ENCODE measurements around the gene TIGD4. TPM values are rescaled to one million over a fixed set of nuclear protein-coding genes. Genes with fewer than 3 reads are reported as not detected.

Gene TIGD4
- polyA plus RNA-seq, 1 of the 3 experiments (the other 2 are of a cell fraction) = 0.13 TPM

DNA sequence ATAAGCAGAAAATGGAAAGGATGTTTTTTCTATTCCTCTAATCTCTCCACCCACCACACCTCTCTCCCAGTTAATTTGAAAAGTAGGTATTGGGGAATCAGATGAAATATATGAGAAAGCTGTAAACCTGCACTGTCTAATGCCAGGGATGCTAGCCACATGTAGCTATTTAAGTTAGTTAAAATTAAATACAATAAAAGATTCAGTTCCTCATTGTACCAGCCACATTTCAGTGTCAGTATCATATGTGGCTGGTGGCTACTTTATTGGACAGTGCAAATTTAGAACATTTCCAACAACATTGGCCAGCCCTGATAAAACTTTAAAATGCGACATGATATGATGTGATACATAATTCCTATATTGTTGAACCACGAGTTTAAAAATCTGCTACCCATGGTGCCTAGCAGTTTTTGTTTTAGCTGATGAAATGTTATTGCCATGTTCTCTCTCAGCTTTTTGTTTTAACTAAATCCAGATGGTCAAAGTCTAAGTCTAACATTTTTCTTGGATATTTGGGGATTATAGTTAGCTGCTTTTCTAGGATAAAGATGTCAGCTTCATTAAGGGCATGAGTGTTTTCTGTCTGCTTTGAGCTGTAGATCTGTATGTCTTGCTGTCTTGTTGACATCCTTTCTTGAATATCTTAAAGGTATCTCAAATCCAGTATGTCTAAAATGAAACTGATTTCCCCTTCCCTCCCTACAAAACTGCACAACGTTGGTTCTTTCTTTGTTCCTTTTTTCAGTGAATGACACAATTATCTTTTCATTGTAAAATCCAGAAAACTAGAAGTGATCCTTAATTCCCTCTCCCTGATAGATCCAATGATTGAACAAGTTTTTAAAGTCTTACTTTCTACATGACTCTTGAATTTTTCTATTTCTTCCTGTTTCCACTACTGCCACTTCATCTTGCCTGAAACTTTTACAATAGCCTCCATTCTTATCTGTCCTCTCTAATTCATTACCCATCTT is 6.4 kb upstream of the TIGD4 start (continued):
- TF ChIP-seq, protein P1, sequence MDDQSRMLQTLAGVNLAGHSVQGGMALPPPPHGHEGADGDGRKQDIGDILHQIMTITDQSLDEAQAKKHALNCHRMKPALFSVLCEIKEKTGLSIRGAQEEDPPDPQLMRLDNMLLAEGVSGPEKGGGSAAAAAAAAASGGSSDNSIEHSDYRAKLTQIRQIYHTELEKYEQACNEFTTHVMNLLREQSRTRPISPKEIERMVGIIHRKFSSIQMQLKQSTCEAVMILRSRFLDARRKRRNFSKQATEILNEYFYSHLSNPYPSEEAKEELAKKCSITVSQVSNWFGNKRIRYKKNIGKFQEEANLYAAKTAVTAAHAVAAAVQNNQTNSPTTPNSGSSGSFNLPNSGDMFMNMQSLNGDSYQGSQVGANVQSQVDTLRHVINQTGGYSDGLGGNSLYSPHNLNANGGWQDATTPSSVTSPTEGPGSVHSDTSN (IDR thresholded peaks at IDR 0.05) = no peak
- TF ChIP-seq MXI1 (IDR thresholded peaks at IDR 0.05; ENCODE audit: low read depth, low read length) (no peak), TCF12 (IDR thresholded peaks at IDR 0.05) (no peak; the same call in 1 of the 2 replicates), GATA2 (CRISPR knock-in tag; IDR thresholded peaks at IDR 0.05) (no peak)
- TF ChIP-seq, protein P2, sequence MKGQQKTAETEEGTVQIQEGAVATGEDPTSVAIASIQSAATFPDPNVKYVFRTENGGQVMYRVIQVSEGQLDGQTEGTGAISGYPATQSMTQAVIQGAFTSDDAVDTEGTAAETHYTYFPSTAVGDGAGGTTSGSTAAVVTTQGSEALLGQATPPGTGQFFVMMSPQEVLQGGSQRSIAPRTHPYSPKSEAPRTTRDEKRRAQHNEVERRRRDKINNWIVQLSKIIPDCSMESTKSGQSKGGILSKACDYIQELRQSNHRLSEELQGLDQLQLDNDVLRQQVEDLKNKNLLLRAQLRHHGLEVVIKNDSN (IDR thresholded peaks at IDR 0.05; ENCODE audit: borderline replicate concordance, low read depth) = no peak
- TF ChIP-seq, protein P3, sequence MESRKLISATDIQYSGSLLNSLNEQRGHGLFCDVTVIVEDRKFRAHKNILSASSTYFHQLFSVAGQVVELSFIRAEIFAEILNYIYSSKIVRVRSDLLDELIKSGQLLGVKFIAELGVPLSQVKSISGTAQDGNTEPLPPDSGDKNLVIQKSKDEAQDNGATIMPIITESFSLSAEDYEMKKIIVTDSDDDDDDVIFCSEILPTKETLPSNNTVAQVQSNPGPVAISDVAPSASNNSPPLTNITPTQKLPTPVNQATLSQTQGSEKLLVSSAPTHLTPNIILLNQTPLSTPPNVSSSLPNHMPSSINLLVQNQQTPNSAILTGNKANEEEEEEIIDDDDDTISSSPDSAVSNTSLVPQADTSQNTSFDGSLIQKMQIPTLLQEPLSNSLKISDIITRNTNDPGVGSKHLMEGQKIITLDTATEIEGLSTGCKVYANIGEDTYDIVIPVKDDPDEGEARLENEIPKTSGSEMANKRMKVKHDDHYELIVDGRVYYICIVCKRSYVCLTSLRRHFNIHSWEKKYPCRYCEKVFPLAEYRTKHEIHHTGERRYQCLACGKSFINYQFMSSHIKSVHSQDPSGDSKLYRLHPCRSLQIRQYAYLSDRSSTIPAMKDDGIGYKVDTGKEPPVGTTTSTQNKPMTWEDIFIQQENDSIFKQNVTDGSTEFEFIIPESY (IDR thresholded peaks at IDR 0.05; ENCODE audit: borderline replicate concordance, low read depth) = no peak

DNA sequence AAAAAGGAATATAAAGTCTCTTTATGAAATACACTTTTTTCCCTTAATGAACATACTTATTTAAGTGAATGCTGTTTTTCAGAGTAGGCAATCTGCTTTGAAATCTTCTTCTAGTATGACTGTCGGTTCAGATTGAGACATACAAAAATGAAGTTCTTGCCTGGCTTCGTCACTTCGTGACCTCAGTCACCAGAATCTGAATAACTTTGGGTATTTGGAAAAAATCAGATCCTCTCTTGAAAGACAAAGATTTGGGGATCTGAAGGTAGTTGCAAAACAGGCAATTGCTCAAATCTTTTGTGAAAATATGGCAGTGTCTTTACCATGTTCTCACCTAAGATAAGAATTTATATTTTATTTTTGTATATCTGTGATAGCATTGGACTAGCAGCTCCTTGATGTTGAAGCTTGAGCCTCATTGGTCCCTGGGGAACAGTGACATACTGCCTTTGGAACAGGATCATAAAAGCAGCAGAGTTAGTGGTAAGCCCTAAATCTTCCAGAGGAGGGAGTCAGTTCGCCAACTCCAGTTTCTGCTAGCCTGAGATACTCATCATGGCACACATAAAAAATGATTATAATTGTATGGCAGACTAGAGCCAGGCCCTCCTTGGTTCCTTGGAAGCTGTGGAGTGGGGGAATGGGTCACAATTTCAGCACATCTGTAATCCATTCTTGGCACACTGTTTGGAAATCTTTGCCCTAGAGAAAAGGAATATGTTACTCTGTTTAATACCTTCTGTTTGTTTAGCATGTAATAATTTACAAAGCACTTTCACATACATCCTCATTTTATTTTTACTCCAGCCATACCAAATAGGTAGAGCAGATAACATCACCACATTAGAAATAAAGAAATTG is 5.2 kb upstream of the TIGD4 start:
- peak; percentile 55 for DNase-seq
- Histone ChIP-seq H3K4me1 (ENCODE audit: control insufficient read depth in 1 of 2, insufficient read depth in 2 of 2, low read depth in 1 of 2, low read length in 1 of 2) (peaks cover 19 to 22% of the 10 kb centered on the region in 2 experiments), H3K4me3 (ENCODE audit: low read depth in 2 of 2, low read length in 1 of 2) (no peak overlapping the region), H3K27ac (ENCODE audit: low read depth in 2 of 2, low read length in 1 of 2) (peak overlapping the region in 1 of 2 experiments; percentile 29; a peak in 2 of 4 replicates), H3K36me3 (replicated peaks in 1 of 2; ENCODE audit: control insufficient read depth in 1 of 2, insufficient read depth in 2 of 2, low read length in 1 of 2) (peaks cover 2 to 5% of the 10 kb centered on the region in 2 experiments), H3K4me2 (no peak overlapping the region), H3F3A (replicated peaks; ENCODE audit: insufficient read depth) (peaks cover 15% of the 10 kb centered on the region), H3K79me2 (ENCODE audit: insufficient read depth) (peaks cover 96% of the 10 kb centered on the region), H3K27me3 (ENCODE audit: insufficient read depth) (no peaks in the 10 kb centered on the region), H3K9me2 (no peaks in the 10 kb centered on the region; the same call in 1 of the 2 replicates), H3K9me3 (no peaks in the 10 kb centered on the region), H4K20me1 (ENCODE audit: insufficient read depth) (peaks cover 38% of the 10 kb centered on the region), H2AFZ (ENCODE audit: low read depth) (no peak overlapping the region), H3K9ac (no peak overlapping the region)
- peak; percentile 55 for TF ChIP-seq RAD21 (IDR thresholded peaks at IDR 0.05; ENCODE audit: low read length)
- no peak for TF ChIP-seq JUND (IDR thresholded peaks at IDR 0.05)
- no peak for TF ChIP-seq RCOR1 (IDR thresholded peaks at IDR 0.05; ENCODE audit: low read length)
- TF ChIP-seq YY1 (IDR thresholded peaks at IDR 0.05; ENCODE audit: low read depth) = no peak
- 0 out of 2 replicates have a peak, but pooled peaks have one; percentile 33 for TF ChIP-seq GATA2 (CRISPR knock-in tag; IDR thresholded peaks at IDR 0.05)
- TF ChIP-seq, protein P4, sequence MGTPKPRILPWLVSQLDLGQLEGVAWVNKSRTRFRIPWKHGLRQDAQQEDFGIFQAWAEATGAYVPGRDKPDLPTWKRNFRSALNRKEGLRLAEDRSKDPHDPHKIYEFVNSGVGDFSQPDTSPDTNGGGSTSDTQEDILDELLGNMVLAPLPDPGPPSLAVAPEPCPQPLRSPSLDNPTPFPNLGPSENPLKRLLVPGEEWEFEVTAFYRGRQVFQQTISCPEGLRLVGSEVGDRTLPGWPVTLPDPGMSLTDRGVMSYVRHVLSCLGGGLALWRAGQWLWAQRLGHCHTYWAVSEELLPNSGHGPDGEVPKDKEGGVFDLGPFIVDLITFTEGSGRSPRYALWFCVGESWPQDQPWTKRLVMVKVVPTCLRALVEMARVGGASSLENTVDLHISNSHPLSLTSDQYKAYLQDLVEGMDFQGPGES (IDR thresholded peaks at IDR 0.05; ENCODE audit: low read depth, low read length) = no peak
- TF ChIP-seq, protein P5, sequence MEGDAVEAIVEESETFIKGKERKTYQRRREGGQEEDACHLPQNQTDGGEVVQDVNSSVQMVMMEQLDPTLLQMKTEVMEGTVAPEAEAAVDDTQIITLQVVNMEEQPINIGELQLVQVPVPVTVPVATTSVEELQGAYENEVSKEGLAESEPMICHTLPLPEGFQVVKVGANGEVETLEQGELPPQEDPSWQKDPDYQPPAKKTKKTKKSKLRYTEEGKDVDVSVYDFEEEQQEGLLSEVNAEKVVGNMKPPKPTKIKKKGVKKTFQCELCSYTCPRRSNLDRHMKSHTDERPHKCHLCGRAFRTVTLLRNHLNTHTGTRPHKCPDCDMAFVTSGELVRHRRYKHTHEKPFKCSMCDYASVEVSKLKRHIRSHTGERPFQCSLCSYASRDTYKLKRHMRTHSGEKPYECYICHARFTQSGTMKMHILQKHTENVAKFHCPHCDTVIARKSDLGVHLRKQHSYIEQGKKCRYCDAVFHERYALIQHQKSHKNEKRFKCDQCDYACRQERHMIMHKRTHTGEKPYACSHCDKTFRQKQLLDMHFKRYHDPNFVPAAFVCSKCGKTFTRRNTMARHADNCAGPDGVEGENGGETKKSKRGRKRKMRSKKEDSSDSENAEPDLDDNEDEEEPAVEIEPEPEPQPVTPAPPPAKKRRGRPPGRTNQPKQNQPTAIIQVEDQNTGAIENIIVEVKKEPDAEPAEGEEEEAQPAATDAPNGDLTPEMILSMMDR (IDR thresholded peaks at IDR 0.05) = peak; percentile 30
- TF ChIP-seq RXRA (IDR thresholded peaks at IDR 0.05; ENCODE audit: borderline replicate concordance, low read depth) = no peak
- TF ChIP-seq, protein P1 (IDR thresholded peaks at IDR 0.05) = no peak
- ChIA-PET POLR2A (no interaction called here), CTCF (interaction anchor here (0.6 to 1.5 kb wide), 4 partner anchors 63 to 544 kb away, joined by 3 to 4 read pairs (median 3); no protein-coding TSS in a partner anchor)
- 81% methylated on average over 4 of the region's 4 CpGs for WGBS (ENCODE audit: low lambda C conversion rate)

All from SK-N-SH (cell line).